H1 (cell line): ENCODE data around the gene ELMO2. TPM values are rescaled to one million over a fixed set of nuclear protein-coding genes. Genes with fewer than 3 reads are reported as not detected.

Experiments
- CTCF ChIA-PET: fragments of 300-600 bp; sonication (Branson Sonifier 250); formaldehyde crosslinking; loops from one replicate; lab custom pipeline; 2021; ENCODE audit not compliant: partially characterized antibody; lab: Charles Lee
- POLR2A ChIA-PET: fragments of 300-600 bp; sonication (Branson Sonifier 250); formaldehyde crosslinking; loops from one replicate; lab custom pipeline; 2021; ENCODE audit warnings: inconsistent platforms; ENCODE audit not compliant: partially characterized antibody; lab: Charles Lee
- DNase-seq, 2 experiments: peaks; one replicate each; pipeline versions ENCODE4 v3.0.0 to v3.0.0-alpha.2; 2010 to 2022; ENCODE audit warnings: low spot score in 2 of 2, low read depth in 1 of 2, mixed read lengths in 1 of 2
- FAIRE-seq: peaks from 2 replicates; lab custom pipeline; 2011; peaks lifted over from hg19 to GRCh38; lab: Jason Lieb, UNC
- H2AFZ ChIP-seq: 2 replicates; pipeline ENCODE4 v1.8.1; 2012; ENCODE audit warnings: low read length, inconsistent platforms
- H2AK5ac ChIP-seq: 2 replicates; pipeline ENCODE4 v1.6.1; 2013; ENCODE audit warnings: low read depth, low read length
- H2BK120ac ChIP-seq: replicated peaks from 2 replicates; pipeline ENCODE3; 2013; ENCODE audit warnings: low read depth, low read length, inconsistent platforms
- H2BK12ac ChIP-seq: 2 replicates; pipeline ENCODE4 v1.6.1; 2013; ENCODE audit warnings: low read depth, low read length
- H2BK15ac ChIP-seq: 2 replicates; pipeline ENCODE4 v1.6.1; 2013; ENCODE audit warnings: low read length
- H2BK20ac ChIP-seq: 2 replicates; pipeline ENCODE4 v1.6.1; 2013; ENCODE audit warnings: low read length
- H2BK5ac ChIP-seq: 2 replicates; pipeline ENCODE4 v1.6.1; 2013; ENCODE audit warnings: low read depth, low read length
- H3K14ac ChIP-seq: 2 replicates; pipeline ENCODE4 v1.6.1; 2013; ENCODE audit warnings: inconsistent platforms; ENCODE audit not compliant: insufficient read length
- H3K18ac ChIP-seq: 2 replicates; pipeline ENCODE4 v1.6.1; 2013; ENCODE audit warnings: low read length; ENCODE audit errors: extremely low read depth
- H3K23ac ChIP-seq: 2 replicates; pipeline ENCODE4 v1.6.1; 2013; ENCODE audit warnings: inconsistent platforms; ENCODE audit not compliant: insufficient read length
- H3K23me2 ChIP-seq: 2 replicates; pipeline ENCODE4 v1.6.1; 2013; ENCODE audit warnings: low read depth, low read length
- H3K27ac ChIP-seq: 2 replicates; pipeline ENCODE4 v1.6.1; 2011; ENCODE audit warnings: low read depth, low read length, inconsistent platforms
- H3K27me3 ChIP-seq, 4 experiments: replicated peaks in 1 of 4; 1 replicate in 1 of 4; 2 replicates in 3 of 4; pipeline versions ENCODE4 v1.6.1 to v1.8.1; 2011 to 2013; ENCODE audit warnings: low read length in 3 of 4, mild to moderate bottlenecking in 3 of 4, inconsistent platforms in 2 of 4, mixed read lengths in 2 of 4, moderate library complexity in 1 of 4; ENCODE audit not compliant: control insufficient read depth in 3 of 4, insufficient read depth in 3 of 4; ENCODE audit errors: extremely low read depth in 1 of 4
- H3K36me3 ChIP-seq, 4 experiments: 2 replicates each; pipeline versions ENCODE4 v1.6.1 to v1.8.1; 2011 to 2013; ENCODE audit warnings: mild to moderate bottlenecking in 4 of 4, low read length in 3 of 4, moderate library complexity in 2 of 4, control low read depth in 1 of 4, inconsistent platforms in 1 of 4; ENCODE audit not compliant: insufficient read depth in 4 of 4, control insufficient read depth in 2 of 4
- H3K4ac ChIP-seq: replicated peaks from 2 replicates; pipeline ENCODE3; 2013; ENCODE audit warnings: low read length, low read depth, mixed read lengths, inconsistent platforms; ENCODE audit not compliant: insufficient read length
- H3K4me1 ChIP-seq, 4 experiments: replicated peaks in 1 of 4; 1 replicate in 1 of 4; 2 replicates in 3 of 4; pipeline versions ENCODE4 v1.6.1 to v1.8.1; 2011 to 2013; ENCODE audit warnings: low read length in 3 of 4, inconsistent platforms in 2 of 4, mixed read lengths in 1 of 4; ENCODE audit not compliant: insufficient read depth in 4 of 4, control insufficient read depth in 3 of 4
- H3K4me2 ChIP-seq, 2 experiments: 2 replicates each; pipeline versions ENCODE4 v1.6.1 to v1.8.1; 2011 to 2013; ENCODE audit warnings: low read depth in 2 of 2, low read length in 2 of 2, control low read depth in 1 of 2, inconsistent platforms in 1 of 2, mild to moderate bottlenecking in 1 of 2; ENCODE audit not compliant: insufficient read depth in 1 of 2
- H3K4me3 ChIP-seq, 4 experiments: fragments of 200-600, 300-600 bp in 1 of 4; sonication (generic), shearing (Covaris generic), sonication (Bioruptor Twin) in 1 of 4; 2 replicates each; pipeline versions ENCODE4 v1.5.1 to v1.8.1; 2011 to 2016; ENCODE audit warnings: low read length in 4 of 4, low read depth in 3 of 4, control low read depth in 2 of 4, inconsistent platforms in 2 of 4, mild to moderate bottlenecking in 2 of 4, mixed read lengths in 1 of 4, moderate library complexity in 1 of 4; ENCODE audit not compliant: insufficient read depth in 2 of 4; ENCODE audit errors: extremely low read depth in 1 of 4
- H3K56ac ChIP-seq: replicated peaks from 2 replicates; pipeline ENCODE3; 2013; ENCODE audit warnings: low read depth, mild to moderate bottlenecking, mixed read lengths, low read length, inconsistent platforms; ENCODE audit not compliant: insufficient read length
- H3K79me1 ChIP-seq: 2 replicates; pipeline ENCODE4 v1.6.1; 2013; ENCODE audit warnings: low read depth, low read length, control low read depth
- H3K79me2 ChIP-seq, 2 experiments: 2 replicates each; pipeline versions ENCODE4 v1.6.1 to v1.8.1; 2012 to 2013; ENCODE audit warnings: low read length in 2 of 2, mild to moderate bottlenecking in 2 of 2, inconsistent platforms in 1 of 2; ENCODE audit not compliant: insufficient read depth in 2 of 2, control insufficient read depth in 1 of 2
- H3K9ac ChIP-seq, 4 experiments: replicated peaks in 1 of 4; 1 replicate in 1 of 4; 2 replicates in 3 of 4; pipeline versions ENCODE4 v1.6.1 to v1.8.1; 2011 to 2013; ENCODE audit warnings: low read depth in 3 of 4, low read length in 3 of 4, control low read depth in 2 of 4, mild to moderate bottlenecking in 2 of 4, moderate library complexity in 2 of 4, inconsistent platforms in 1 of 4; ENCODE audit errors: extremely low read depth in 1 of 4
- H3K9me3 ChIP-seq, 2 experiments: 2 replicates each; pipeline versions ENCODE4 v1.6.1 to v1.8.1; 2012 to 2013; ENCODE audit warnings: mild to moderate bottlenecking in 2 of 2, moderate library complexity in 2 of 2, control low read depth in 1 of 2, inconsistent platforms in 1 of 2, low read depth in 1 of 2, low read length in 1 of 2, mixed read lengths in 1 of 2; ENCODE audit not compliant: insufficient read depth in 2 of 2
- H4K20me1 ChIP-seq, 2 experiments: replicated peaks in 1 of 2; 2 replicates each; pipeline versions ENCODE3 to v1.8.1; 2011 to 2013; ENCODE audit warnings: inconsistent platforms in 2 of 2, low read length in 2 of 2, mild to moderate bottlenecking in 1 of 2; ENCODE audit not compliant: insufficient read depth in 2 of 2, control insufficient read depth in 1 of 2
- H4K5ac ChIP-seq: 2 replicates; pipeline ENCODE4 v1.6.1; 2013; ENCODE audit warnings: low read length, low read depth, mixed read lengths, inconsistent platforms; ENCODE audit not compliant: insufficient read length
- H4K8ac ChIP-seq: 2 replicates; pipeline ENCODE4 v1.8.0; 2013; ENCODE audit warnings: mild to moderate bottlenecking, moderate library complexity, low read length, inconsistent platforms; ENCODE audit not compliant: insufficient read depth; ENCODE audit errors: extremely low read depth
- H4K91ac ChIP-seq: replicated peaks from 2 replicates; pipeline ENCODE3; 2013; ENCODE audit warnings: low read length, mixed read lengths, inconsistent platforms; ENCODE audit not compliant: insufficient read length
- CHD1 ChIP-seq: IDR thresholded peaks from 2 replicates; pipeline ENCODE4 v1.6.1; 2012; ENCODE audit warnings: low read depth, low read length, improper control_type of control experiment
- EGR1 ChIP-seq: IDR thresholded peaks from 2 replicates; pipeline ENCODE4 v1.6.1; 2011; ENCODE audit warnings: low read depth, low read length, borderline replicate concordance
- GTF2F1 ChIP-seq: IDR thresholded peaks from 2 replicates; pipeline ENCODE4 v1.6.1; 2012; ENCODE audit warnings: low read depth, low read length, improper control_type of control experiment, borderline replicate concordance
- HDAC2 ChIP-seq, 2 experiments: fragments of 300-600 bp in 1 of 2; sonication (generic) in 1 of 2; IDR thresholded peaks; 2 replicates each; pipeline ENCODE4 v1.6.1; 2011 to 2012; ENCODE audit warnings: low read depth in 2 of 2, low read length in 2 of 2, mild to moderate bottlenecking in 2 of 2, moderate library complexity in 2 of 2, borderline replicate concordance in 1 of 2, inconsistent platforms in 1 of 2
- HDAC6 ChIP-seq: IDR thresholded peaks from one replicate; pipeline ENCODE4 v1.7.1; 2012; ENCODE audit warnings: low read depth, mild to moderate bottlenecking, inconsistent platforms, low read length, moderate library complexity
- RBBP5 ChIP-seq: IDR thresholded peaks from 2 replicates; pipeline ENCODE4 v1.7.1; 2012; ENCODE audit warnings: low read depth, mild to moderate bottlenecking, inconsistent platforms, low read length, moderate library complexity, borderline replicate concordance
- SAP30 ChIP-seq: fragments of 300-600 bp; sonication (generic); IDR thresholded peaks from 2 replicates; pipeline ENCODE4 v1.7.1; 2012; ENCODE audit warnings: low read length, moderate library complexity, mild to moderate bottlenecking, inconsistent platforms; ENCODE audit not compliant: insufficient read depth, insufficient replicate concordance
- WGBS, 2 experiments: shearing (Covaris generic) in 1 of 2; methylation state at CpG; one replicate each; pipeline versions ENCODE4 v1.1.6 to v1.1.7; 2013 to 2015; ENCODE audit warnings: low lambda C conversion rate in 2 of 2, mixed read lengths in 2 of 2, inconsistent platforms in 1 of 2, low coverage in 1 of 2, missing lambda C conversion rate in 1 of 2; ENCODE audit not compliant: insufficient replicate concordance in 2 of 2, insufficient coverage in 1 of 2, insufficient read length in 1 of 2; ENCODE audit errors: extremely low coverage in 1 of 2, missing lambda C conversion rate in 1 of 2; 5-methylcytosine and 5-hydroxymethylcytosine counted together
- polyA plus RNA-seq, 7 experiments: library from polyadenylated mRNA; depleted of rRNA in 3 of 7; stranded (reverse) in 5 of 7; unstranded in 2 of 7; fragments of >200 nt in 5 of 7; fragments of 200-250 nt in 2 of 7; gene quantifications; 1 replicate in 5 of 7; 2 replicates in 1 of 7; 4 replicates in 1 of 7; pipeline versions ENCODE4 v1.2.1 to v1.2.3, GENCODE V29; 2011 to 2013; ENCODE audit warnings: missing spikeins in 2 of 7, mixed read lengths in 2 of 7
- total RNA-seq: library from RNA; stranded (reverse); fragmentation: NEBNext Ultra II Directional; extraction: Animal tissue kit (Norgen Biotek cat#: 25700); gene quantifications from 2 replicates; pipeline ENCODE4 v1.2.1, GENCODE V29; 2021
- TF ChIP-seq, protein P1 (sequence below): IDR thresholded peaks from 2 replicates; pipeline ENCODE4 v1.6.1; 2012; ENCODE audit warnings: low read length, inconsistent platforms

ELMO2 gene
- total and polyA plus RNA-seq, 2 of the 8 experiments (the other 6 are each of a cell fraction or from before 2014, with no cell fraction given), result 34.3 to 39.7 TPM

DNA sequence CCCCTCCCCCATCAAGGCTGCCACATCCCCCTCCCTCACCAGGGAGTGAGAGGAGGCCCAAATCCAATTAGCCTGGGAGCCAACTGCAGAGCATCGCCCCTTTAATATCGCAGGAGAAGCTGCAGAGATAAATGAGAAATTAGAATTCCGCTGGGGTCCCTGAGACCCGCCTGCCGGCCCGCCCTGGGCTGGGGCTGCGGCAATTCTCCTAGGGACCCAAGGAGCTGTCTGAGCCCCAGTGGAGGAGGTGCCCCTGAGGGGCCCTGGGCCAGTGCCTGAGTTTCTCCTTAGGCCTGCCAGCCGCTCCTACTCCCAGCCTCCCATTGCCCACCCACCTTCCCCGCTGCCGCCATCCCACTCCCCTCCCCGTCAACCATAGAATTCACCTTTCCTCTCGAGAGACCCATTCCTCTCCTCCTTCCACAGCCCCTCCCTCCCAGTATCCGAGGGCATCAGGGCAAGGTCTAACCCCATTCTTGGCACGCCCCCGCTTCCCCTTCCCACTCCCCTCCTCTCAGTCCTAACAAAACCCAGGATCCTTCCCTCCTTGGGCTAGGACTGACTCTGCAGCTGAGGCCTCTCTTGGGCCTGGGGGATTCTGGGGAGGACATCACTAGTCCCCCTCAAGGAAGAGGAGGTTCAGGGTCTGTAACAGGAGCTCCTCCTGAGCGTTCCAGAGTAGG, 78.1 kb downstream of the ELMO2 start:
- WGBS, 2 experiments, result 59% methylated on average over 6 of the region's 16 CpGs; no CpG with 5 or more reads in 1 of the 2 experiments
- no peak overlapping the region for H3K4ac ChIP-seq
- no peak overlapping the region for H3K27ac ChIP-seq
- FAIRE-seq (no peak), DNase-seq (no peak)
- H4K20me1 ChIP-seq, result peaks cover 0 to 2% of the 10 kb centered on the region in 2 experiments
- peaks cover 0 to 3% (median under 1%) of the 10 kb centered on the region in 4 experiments; a peak in 2 of 7 replicates for H3K27me3 ChIP-seq
- H2AFZ ChIP-seq, result no peak overlapping the region
- H2BK5ac ChIP-seq, result no peak overlapping the region
- ChIA-PET CTCF (interaction anchor here (0.9 to 17.6 kb wide), 5 partner anchors 9 to 195 kb away, joined by 3 to 214 read pairs (median 4); no protein-coding TSS in a partner anchor), POLR2A (no interaction called here)
- no peaks in the 10 kb centered on the region for H3K9me3 ChIP-seq
- H3K36me3 ChIP-seq, result no peaks in the 10 kb centered on the region
- H3K4me3 ChIP-seq, result no peak overlapping the region
- no peak overlapping the region for H2BK15ac ChIP-seq
- no peak overlapping the region for H2BK12ac ChIP-seq
- TF ChIP-seq CHD1 (no peak), RBBP5 (no peak), GTF2F1 (no peak), SAP30 (no peak), HDAC6 (no peak), HDAC2 (IDR thresholded peaks at IDR 0.05; ENCODE audit: borderline replicate concordance in 1 of 2, low read depth in 2 of 2, low read length in 2 of 2) (no peak), EGR1 (no peak)
- TF ChIP-seq, protein P1, sequence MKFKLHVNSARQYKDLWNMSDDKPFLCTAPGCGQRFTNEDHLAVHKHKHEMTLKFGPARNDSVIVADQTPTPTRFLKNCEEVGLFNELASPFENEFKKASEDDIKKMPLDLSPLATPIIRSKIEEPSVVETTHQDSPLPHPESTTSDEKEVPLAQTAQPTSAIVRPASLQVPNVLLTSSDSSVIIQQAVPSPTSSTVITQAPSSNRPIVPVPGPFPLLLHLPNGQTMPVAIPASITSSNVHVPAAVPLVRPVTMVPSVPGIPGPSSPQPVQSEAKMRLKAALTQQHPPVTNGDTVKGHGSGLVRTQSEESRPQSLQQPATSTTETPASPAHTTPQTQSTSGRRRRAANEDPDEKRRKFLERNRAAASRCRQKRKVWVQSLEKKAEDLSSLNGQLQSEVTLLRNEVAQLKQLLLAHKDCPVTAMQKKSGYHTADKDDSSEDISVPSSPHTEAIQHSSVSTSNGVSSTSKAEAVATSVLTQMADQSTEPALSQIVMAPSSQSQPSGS, result no peak
- TF ChIP-seq, all 59 proteins: peak for 0
- Histone ChIP-seq H3K56ac (no peak overlapping the region), H3K79me1 (no peaks in the 10 kb centered on the region), H4K8ac (no peak overlapping the region), H3K23ac (no peak overlapping the region), H3K14ac (no peak overlapping the region), H4K91ac (no peak overlapping the region), H2BK120ac (no peak overlapping the region), H4K5ac (no peak overlapping the region), H2AK5ac (no peak overlapping the region), H3K79me2 (no peaks in the 10 kb centered on the region), H2BK20ac (no peak overlapping the region), H3K9ac (no peak overlapping the region), H3K23me2 (no peaks in the 10 kb centered on the region), H3K18ac (no peak overlapping the region; the same call in 1 of the 2 replicates), H3K4me2 (no peak overlapping the region), H3K4me1 (peaks cover 0 to 17% (median 5%) of the 10 kb centered on the region in 4 experiments; a peak in 6 of 7 replicates)
